ENCODE data around the gene ARID1B.

The ARID1B gene

DNA sequence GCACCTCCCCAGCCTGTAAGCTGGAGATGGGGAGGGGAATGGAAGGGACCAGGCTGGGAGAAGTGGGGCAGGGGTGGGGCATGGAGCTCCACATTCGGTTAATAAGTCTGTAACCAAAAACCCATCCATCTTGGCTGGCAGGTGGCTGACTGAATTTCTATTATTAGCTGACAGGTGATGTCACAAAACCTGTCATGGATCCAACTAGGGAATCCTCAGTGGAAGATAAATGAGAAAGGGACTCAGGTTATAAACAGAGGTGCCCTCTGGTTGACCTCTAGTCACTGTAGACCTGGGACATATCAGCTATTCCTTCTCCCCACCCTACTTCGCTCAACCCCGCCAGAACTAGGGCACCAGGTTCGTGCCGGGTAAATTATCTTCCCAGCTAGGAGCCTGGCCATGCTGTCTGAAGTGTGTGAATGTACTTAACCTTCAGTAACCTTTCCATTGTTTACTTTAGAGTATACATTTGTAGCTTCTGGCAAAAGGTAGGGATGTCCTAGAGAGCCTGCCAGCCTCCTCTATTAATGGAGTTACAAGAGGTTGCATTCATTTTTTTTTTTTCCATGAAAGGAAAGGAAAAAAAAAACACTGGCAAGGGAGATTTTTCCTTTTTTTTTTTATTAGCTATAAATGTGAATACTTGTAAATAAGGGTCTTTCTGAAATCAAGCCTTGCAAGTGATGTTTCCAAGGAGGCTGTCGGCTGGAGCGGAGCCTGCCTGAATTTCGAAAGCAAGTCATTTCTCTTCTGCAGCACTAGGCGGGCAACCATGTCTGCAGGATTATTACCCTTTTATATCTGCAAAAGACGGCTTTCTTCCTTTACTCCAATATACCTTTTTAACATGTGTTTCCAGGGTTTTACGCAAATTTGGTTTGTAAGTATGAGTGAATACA lies 410.3 kb downstream of the ARID1B start:
- DNase-seq (ENCODE audit: low read depth) = no peak

DNA sequence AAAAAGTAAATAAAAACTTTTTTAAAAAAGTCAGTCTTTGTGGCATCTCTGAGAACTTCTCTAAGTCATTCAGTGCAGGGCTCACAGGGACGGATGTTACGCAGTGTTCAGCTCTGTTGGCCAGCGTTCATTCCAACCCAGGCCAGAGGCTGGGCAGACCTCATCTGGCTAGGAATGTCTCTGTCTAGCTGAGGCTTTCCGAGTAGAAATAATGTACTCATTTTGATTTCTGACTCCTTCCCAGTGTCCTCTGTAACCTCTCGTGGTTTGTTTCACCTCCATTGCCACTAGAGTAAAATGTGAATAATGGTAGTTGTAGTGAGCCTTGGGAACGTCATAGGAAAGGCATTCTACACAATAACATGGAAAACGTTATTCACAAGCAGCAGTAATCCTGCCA lies 411.0 kb downstream of the ARID1B start:
- no peak for DNase-seq (ENCODE audit: low read depth)

DNA sequence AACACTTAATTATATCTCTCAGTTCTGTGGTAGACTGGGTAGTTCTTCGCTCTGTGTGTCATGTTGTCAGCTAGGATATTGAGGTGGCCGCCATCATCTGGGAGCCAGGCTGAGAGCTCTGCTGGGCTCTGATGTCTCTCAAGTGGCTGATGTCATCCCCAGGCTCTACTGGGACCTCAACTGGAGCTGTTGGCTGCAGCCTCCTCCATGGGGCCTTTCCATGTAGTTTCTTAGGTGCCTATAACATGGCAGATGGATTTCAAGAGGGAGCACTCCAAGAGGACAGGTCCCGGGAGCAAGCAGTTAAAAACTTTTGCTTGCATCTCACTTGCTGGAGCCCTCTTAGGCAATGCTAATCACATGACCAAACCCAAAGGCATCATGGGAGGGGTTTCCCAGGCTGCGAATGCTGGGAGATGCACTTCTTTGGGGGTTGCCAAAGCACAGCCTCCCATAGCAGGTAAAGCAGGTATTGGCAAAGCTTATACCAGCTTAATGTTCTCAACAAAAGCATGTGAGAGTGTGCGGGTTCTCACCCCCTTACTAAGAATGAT lies 416.3 kb downstream of the ARID1B start:
- DNase-seq (ENCODE audit: low read depth) = no peak

DNA sequence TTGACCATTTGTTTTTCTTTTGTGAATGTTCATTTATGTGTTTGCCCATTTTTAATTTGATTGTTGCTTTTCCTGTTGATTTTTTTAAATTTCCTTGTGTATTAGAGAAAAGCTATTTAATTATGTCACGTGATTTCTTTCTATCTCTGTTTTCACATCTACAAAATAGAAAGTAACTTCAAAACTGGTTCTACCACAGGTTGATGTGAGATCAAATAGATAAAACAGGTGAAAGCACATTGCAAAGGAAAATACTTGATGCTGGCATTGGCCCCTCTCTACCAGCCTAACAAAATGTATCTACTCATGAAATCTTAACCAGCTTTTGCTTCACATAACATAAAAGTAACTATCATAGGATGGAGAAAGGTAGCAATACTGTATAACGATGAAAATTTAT lies 416.9 kb downstream of the ARID1B start:
- no peak for DNase-seq (ENCODE audit: low read depth)

DNA sequence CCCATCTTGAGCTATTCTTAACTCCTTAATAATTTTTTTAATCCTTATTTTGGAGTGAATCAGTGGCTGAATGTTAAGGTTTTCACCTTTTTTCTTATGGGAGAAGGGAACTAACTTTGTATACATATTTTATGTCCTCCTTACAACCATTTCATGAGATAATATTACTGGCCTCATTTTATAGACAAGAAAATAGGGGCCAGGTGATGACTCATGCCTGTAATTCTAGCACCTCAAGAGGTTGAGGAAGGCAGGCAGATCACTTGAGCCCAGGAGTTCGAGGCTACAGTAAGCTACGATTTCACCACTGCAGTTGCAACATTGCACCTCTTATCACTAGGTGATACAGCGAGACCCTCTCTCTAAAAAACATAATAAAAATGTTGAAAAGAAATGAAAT lies 417.5 kb downstream of the ARID1B start:
- DNase-seq (ENCODE audit: low read depth) = no peak

DNA sequence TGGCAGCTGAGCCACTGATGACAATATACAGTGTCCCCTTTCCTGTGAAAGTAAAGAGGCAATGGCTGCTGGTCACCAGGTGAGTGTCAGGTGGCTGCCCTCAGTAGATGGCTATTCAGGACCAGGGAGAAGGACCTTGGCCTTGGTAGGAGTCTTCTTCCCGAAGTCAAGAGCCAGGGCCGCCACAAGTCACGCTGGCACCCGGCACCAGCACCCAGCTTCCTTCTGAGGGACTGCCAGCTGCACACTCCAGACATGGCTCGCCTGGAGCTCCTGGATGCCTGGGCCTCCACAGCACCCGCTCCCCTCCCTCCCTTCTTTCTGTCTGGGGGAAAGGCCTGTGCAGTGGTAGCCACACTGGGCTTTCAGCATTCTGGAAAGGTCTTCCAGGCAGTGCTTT lies 419.2 kb downstream of the ARID1B start:
- DNase-seq (ENCODE audit: low read depth) = no peak

DNA sequence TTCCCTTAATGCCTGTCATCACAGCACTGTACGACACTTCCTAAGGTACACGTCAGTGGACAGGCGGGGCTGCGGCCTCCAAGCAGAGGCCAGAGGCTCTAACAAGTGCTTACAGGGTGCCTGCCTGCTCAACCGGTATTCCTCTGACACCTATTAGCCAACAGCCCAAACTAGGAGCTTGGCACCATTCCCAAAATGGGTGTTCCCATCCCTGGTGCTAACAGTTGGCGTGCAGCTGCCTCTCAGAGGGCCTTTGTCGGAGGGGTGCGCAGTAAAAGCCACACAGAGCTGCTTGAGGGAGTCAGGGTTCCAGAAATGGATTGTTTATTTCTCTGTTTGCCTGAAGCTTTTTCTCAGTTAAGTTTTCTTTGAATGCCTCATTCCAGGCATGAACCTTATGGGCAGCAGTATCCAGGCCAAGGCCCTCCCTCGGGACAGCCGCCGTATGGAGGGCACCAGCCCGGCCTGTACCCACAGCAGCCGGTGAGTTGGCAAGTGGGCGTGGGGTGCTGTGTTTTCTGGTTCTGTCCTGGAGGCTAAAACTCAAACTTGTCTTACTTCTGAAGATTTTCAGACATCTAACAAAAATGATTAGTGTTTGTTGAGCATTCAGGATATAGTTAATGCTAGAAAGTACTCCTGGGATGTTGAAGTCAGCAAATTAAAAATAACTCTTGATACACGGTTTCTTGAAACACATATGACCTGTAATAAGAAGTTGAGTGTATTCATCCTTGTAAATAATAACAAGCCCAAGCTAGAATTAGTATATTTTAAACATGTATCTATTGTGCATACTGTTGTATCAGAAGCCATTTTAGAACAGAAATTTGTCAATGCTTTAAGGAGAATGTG lies 421.5 kb downstream of the ARID1B start:
- DNase-seq (ENCODE audit: low read depth) = no peak

DNA sequence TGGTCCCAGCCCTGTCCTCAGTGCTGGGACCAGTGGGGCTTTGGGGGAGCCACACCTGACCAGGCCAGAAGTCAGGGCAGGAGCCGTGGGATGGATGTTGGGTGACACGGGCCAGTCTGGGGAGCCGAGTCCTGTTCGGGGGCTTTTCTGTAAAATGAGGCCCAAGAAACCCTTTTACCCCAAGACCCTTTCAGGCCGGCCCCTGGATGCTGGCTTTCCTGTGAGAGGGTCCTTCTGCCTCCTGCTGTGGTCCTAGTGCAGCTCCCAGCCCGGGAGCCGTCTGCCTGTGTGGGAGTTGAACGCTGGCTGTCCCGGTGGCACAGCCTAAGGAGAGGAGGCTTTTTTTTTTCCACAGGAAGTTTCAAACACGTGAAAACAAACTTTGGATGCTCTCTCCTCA lies 422.9 kb downstream of the ARID1B start:
- DNase-seq (ENCODE audit: low read depth) = no peak

DNA sequence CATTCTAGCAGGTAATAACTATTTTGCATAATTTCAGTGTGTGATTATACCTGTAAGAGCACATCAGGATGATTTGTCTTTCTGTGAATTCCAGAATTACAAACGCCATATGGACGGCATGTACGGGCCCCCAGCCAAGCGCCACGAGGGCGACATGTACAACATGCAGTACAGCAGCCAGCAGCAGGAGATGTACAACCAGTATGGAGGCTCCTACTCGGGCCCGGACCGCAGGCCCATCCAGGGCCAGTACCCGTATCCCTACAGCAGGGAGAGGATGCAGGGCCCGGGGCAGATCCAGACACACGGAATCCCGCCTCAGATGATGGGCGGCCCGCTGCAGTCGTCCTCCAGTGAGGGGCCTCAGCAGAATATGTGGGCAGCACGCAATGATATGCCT lies 423.4 kb downstream of the ARID1B start:
- DNase-seq (ENCODE audit: low read depth) = no peak

DNA sequence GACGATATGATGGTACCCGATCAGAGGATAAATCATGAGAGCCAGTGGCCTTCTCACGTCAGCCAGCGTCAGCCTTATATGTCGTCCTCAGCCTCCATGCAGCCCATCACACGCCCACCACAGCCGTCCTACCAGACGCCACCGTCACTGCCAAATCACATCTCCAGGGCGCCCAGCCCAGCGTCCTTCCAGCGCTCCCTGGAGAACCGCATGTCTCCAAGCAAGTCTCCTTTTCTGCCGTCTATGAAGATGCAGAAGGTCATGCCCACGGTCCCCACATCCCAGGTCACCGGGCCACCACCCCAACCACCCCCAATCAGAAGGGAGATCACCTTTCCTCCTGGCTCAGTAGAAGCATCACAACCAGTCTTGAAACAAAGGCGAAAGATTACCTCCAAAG lies 423.9 kb downstream of the ARID1B start:
- no peak for DNase-seq (ENCODE audit: low read depth)

DNA sequence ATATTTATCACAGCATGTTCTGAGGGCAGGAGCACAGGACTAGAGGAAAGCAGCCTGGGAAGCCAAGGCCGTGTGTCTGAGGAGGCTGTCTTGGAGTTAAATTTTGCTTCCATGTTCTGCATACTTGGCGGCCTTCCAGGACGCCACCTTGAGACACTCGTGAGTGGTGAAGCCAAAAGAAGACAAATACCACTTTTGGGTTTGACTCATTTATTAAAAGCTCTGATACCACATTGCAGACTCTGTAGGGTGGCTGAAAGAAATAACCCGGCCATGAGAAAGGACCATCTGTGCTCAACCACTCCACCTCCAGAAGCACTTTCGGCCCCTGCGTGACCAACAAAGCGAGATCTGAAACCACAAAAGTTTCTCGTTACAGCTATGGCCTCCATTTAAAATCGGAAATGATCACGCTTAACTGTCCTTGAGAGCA lies 426.1 kb downstream of the ARID1B start:
- DNase-seq (ENCODE audit: low read depth) = no peak

DNA sequence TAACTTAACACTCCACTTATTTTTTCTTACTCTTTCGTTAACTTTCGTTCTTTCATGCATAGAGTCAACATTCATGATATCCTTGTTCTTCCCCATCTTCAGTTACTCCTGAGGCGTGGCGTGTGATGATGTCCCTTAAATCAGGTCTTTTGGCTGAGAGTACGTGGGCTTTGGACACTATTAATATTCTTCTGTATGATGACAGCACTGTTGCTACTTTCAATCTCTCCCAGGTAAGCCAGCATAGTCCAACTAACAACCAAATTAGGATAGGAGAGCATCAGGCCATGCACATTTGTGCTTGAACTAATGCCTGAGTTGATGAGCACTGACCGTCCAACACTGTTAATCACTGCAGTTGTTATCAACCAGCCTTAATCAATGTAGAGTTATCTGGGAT lies 426.6 kb downstream of the ARID1B start:
- DNase-seq (ENCODE audit: low read depth) = no peak

DNA sequence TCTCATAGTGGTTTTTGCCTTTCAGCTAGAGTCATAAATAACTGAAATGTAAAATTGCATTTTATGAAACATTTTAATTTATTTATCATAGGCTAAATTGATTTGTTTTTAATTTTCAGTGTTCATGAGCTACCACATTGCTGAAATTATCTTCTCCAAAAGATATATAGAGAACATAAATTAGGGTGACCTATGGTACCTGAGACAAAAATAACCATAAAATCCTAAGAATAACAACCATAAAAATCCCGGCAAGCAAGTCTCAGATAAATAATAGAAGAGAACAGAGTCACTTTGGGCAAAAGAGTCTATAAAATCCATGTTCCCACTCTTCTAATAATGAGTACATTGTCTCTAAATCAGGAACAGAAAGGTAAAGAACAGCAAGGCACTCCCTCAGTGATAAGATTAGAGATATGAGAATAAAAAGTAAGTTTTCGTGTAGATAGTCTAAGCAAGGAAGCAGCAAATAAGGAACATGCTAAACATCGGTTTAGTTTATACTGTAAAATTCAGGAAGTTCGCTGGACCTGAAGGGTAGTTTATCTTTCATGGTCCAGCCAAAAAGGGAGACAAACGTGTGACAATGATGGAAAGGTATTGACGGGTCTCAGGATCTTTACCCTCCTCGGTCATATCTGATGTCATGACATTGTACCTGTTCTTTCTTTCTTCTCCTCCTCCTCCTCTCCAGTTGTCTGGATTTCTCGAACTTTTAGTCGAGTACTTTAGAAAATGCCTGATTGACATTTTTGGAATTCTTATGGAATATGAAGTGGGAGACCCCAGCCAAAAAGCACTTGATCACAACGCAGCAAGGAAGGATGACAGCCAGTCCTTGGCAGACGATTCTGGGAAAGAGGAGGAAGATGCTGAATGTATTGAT lies 428.5 kb downstream of the ARID1B start:
- no peak for DNase-seq (ENCODE audit: low read depth)

DNA sequence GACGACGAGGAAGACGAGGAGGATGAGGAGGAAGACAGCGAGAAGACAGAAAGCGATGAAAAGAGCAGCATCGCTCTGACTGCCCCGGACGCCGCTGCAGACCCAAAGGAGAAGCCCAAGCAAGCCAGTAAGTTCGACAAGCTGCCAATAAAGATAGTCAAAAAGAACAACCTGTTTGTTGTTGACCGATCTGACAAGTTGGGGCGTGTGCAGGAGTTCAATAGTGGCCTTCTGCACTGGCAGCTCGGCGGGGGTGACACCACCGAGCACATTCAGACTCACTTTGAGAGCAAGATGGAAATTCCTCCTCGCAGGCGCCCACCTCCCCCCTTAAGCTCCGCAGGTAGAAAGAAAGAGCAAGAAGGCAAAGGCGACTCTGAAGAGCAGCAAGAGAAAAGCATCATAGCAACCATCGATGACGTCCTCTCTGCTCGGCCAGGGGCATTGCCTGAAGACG lies 429.2 kb downstream of the ARID1B start:
- no peak for DNase-seq (ENCODE audit: low read depth)

DNA sequence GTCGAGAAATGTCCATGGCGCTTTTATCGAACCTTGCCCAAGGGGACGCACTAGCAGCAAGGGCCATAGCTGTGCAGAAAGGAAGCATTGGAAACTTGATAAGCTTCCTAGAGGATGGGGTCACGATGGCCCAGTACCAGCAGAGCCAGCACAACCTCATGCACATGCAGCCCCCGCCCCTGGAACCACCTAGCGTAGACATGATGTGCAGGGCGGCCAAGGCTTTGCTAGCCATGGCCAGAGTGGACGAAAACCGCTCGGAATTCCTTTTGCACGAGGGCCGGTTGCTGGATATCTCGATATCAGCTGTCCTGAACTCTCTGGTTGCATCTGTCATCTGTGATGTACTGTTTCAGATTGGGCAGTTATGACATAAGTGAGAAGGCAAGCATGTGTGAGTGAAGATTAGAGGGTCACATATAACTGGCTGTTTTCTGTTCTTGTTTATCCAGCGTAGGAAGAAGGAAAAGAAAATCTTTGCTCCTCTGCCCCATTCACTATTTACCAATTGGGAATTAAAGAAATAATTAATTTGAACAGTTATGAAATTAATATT lies 430.4 kb downstream of the ARID1B start:
- no peak for DNase-seq (ENCODE audit: low read depth)

DNA sequence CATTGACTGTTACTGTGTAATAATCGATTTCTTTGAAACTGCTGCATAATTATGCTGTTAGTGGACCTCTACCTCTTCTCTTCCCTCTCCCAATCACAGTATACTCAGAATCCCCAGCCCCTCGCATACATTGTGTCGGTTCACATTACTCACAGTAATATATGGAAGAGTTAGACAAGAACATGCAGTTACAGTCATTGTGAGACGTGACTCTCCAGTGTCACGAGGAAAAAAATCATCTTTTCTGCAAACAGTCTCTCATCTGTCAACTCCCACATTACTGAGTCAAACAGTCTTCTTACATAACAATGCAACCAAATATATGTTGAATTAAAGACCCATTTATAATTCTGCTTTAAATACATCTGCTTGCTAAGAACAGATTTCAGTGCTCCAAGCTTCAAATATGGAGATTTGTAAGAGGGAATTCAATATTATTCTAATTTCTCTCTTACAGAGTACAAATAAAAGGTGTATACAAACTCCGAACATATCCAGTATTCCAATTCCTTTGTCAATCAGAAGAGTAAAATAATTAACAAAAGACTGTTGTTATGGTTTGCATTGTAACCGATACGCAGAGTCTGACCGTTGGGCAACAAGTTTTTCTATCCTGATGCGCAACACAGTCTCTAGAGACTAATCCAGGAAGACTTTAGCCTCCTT lies 432.8 kb downstream of the ARID1B start:
- DNase-seq (ENCODE audit: low read depth) = no peak

DNA sequence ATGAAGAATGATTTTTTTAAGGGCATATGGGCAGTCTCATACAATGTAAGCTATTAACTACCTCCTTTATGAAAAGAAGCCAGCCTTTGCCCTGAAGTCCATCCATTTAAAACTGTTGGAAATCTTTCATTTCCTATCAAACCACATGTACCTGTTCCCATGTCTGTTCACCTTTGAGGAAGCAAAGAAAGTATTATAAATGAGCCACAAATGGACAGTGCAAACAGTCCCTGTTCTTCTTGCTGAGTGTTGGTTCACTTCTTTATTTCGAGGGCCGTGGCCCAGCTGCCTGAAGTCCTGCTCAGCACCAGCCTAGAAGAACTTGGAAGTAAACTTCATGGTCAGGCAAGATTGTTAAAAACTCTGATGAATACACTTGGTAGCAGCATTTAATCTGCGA lies 433.8 kb downstream of the ARID1B start:
- no peak for DNase-seq (ENCODE audit: low read depth)

DNA sequence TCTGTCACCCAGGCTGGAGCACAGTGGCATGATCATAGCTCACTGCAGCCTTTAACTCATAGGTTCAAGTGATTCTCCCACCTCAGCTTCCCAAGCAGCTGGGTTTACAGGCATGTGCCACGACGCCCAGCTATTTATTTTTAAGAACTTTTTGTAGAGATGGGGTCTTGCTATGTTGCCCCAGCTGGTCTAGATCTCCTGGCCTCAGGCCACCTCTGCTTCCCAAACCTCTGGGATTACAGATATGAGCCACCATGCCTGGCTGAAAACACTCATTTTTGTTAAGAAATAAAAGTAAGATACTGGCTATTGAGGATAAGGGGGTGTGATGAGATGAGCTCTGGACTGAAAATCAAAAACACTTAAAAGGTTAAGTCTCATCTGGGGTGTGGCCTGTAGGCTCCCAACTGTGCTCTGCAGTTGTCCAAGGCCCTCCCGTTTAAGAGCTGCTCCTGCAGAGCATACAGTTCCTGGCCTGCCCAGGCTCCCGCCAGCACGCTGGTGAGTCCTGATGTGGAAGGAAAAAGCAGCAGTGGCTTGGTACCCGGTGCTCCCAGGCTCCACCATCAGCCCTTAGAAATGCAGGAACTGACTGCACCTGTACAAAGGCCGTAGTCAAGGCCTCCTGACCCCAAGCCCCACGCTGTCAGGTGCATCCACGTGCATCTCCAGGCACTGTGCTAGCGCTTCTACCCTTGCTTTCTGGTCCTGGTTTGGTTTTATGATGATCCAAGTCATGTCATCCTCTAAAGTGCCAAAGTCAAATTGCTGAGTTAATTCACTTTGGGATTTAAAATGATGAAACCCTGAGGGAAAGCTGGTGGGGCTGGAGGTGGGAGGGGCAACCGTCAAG lies 434.7 kb downstream of the ARID1B start:
- no peak for DNase-seq (ENCODE audit: low read depth)

DNA sequence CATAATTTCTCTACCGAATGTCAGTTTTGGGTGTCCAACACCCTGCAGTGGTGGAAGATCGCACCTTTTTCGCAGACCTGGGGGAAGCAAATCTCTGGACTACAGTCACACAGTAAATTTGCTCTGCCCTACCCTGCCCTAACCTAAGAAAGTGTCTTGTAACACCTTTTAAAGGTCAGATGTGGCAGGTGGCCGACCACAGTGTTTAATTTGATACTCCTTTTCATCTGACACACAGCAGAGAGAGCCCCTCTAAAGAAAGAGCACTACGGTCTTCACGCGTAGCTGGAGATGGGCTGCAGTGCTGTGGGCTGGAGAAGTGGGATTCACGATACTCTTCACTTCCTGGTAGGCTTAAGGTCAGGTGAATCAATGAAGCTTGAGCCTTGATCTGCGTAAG lies 436.2 kb downstream of the ARID1B start:
- DNase-seq (ENCODE audit: low read depth) = no peak

Measured in fibroblast of gingiva (primary cell).